D721Med (cell line): ENCODE results near the gene SAMM50.

Source experiments
- DNase-seq: peaks from one replicate; pipeline ENCODE4 v3.0.0; 2011; ENCODE audit warnings: low spot score; ENCODE audit not compliant: insufficient read length
- FAIRE-seq: peaks from 2 replicates; lab custom pipeline; 2011; peaks lifted over from hg19 to GRCh38; lab: Jason Lieb, UNC
- TF ChIP-seq, protein P1 (sequence below): IDR thresholded peaks from 2 replicates; pipeline ENCODE4 v1.5.1; 2012; ENCODE audit warnings: mild to moderate bottlenecking, control low read depth; ENCODE audit not compliant: insufficient read depth; ENCODE audit errors: missing control alignments

SAMM50 gene

DNA sequence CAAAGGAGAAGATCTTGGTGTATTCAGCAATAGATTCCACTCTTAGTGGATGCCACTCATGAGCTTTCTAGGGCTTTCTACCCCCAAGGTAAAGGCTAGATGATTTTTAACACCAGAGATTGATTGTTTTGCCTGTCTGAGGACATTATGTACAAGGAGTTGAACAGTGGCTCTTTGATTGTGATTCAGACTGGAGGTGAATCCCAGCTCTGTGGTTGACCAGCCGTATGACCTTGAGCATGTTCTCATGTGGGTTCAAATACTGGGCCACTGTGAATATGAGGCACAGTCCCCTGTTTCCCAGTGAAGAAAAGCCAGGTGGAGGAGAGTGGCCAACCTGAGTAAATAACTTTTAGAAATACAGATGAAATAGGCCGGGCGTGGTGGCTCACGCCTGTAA, 44.9 kb downstream of the SAMM50 start:
- no peak for DNase-seq
- no peak for FAIRE-seq
- TF ChIP-seq, protein P1, sequence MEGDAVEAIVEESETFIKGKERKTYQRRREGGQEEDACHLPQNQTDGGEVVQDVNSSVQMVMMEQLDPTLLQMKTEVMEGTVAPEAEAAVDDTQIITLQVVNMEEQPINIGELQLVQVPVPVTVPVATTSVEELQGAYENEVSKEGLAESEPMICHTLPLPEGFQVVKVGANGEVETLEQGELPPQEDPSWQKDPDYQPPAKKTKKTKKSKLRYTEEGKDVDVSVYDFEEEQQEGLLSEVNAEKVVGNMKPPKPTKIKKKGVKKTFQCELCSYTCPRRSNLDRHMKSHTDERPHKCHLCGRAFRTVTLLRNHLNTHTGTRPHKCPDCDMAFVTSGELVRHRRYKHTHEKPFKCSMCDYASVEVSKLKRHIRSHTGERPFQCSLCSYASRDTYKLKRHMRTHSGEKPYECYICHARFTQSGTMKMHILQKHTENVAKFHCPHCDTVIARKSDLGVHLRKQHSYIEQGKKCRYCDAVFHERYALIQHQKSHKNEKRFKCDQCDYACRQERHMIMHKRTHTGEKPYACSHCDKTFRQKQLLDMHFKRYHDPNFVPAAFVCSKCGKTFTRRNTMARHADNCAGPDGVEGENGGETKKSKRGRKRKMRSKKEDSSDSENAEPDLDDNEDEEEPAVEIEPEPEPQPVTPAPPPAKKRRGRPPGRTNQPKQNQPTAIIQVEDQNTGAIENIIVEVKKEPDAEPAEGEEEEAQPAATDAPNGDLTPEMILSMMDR, result no peak

DNA sequence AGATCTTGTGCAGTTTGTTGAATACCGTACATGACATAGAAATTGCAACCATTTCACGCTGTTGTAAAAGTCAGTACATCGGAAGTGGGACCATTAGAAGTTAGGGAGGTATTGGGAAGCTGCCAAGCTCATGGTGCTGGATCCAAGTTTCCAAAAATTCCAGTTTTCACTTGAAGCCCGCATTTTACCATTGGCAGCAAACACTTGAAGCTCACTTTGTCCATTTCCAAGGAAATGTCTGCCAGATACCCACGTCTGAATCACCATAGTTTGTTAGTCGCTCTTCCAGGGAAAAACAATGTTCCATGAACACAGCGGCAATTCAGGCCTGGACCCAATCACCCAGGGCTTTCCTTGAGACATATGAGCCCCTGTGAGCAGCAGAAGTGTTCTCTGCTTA, 46.3 kb downstream of the SAMM50 start:
- DNase-seq (no peak), FAIRE-seq (no peak)
- TF ChIP-seq, protein P1, result no peak

DNA sequence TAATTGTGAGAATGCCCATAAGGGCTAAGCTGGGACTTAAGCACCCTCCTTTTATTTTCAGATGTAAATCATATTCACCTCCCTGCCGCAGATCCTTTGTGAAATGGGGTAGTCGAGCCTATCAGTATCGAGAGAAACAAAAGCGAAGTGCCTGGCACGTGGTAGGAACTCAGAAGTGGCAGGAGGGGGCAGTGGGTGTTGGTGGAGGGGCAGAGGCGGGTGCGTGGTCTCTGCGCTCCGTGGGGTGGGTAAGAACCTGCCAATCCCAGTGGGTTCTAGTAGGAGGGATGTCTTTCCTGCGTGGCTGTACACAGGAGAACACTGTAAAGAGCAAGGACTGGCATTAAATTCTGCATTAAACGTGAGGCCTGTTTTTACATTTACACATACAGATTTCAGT, 47.1 kb downstream of the SAMM50 start:
- FAIRE-seq, result no peak
- no peak for DNase-seq
- TF ChIP-seq, protein P1, result no peak

DNA sequence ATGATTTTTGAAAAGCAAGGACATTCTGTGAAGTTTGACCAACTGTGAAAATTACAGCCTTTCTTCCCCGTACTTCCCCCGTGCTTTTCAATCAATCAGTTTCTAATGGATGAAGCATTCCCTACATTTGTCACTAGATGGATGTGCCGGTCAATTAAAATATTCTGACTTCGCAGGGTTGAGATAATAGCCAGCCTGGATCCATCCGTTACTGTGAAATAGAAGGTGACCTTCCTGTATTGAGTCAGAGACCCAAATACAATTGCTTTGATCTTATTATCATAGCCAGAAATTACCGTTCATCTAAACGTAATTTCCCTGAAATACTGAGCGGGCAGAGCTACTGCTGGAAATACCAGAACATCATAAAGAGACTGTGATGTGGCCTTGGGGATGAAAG, 47.8 kb downstream of the SAMM50 start:
- DNase-seq (no peak), FAIRE-seq (no peak)
- TF ChIP-seq, protein P1, result no peak

DNA sequence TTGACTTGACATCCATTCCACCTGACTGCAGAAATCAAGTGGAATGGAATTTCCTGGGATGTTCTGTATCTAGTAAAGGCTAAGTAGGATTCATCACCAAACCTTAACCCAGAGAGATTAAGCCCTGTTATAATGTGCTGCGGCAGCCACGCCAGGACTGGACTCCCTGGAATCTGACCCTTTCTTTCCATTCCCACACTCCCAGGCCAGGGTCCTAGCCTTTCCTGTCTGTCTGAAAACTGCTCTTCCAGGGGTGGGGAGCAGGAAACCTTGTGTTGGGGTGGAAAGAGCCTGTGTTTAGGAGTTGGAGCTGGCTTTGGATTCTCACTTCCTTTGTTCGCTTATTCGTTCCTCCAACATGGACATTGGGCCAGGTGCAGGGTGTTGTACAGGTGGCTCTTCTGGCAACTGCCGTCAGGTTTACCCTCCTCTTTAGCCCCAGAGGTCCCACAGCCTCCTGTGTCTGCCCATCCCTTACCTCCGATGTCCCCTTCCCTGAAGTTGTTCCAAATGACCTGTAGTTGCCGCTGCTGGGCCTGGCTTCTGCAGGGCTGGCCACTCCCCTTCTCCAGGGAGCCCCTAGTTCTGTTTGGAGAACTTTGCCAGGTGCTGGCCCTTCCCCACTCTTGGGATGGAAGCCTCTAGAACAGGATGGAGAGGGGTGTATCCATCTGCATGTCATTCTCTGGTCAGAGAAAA, 48.3 kb downstream of the SAMM50 start:
- TF ChIP-seq, protein P1, result no peak
- FAIRE-seq (no peak), DNase-seq (no peak)

DNA sequence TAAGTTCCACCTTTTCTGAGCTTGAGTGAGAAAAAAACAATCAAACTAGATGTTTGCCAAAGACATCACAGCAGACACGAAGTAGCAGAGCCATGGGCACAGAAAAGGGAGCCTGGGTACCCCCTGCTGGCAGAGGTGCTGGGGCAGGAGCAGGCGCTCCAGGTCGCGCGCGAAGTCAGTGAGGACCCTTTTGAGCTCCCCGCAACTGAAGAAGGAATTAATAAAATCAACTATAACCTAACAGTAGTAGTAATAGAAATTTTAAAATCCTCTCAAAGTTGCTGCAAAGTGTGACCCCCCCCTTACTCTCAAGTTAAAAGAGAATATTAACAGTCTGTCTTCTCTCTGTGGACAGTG, 48.8 kb downstream of the SAMM50 start:
- DNase-seq (no peak), FAIRE-seq (no peak)
- TF ChIP-seq, protein P1, result no peak

DNA sequence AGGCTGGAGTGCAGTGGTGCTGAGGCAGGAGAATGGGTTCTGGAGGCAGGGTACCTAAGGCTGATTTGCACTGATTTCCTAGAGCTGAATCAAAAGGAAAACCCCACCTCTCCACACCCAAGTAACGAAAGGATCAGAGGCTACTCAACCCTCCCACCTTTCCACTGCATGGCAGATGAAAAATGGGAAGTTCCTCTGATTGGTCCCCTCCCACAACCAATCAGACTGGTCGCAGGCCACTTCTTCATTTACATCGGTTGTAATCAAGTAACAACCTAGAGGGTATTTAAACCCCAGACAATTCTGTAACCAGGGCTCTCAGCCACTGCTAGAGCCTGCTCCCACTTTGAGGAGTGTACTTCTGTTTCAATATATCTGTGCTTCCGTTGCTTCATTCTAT, 50.3 kb downstream of the SAMM50 start:
- no peak for FAIRE-seq
- DNase-seq, result no peak
- TF ChIP-seq, protein P1, result no peak
